SW 1271 (cell line): Measurements from ENCODE around the gene SPAG6.
A peak's percentile ranks its signal among the peaks of the same experiment; 100 is the strongest.
"Not testable (repeated sequence)": the region's sequence is repeated elsewhere in the genome, so short reads cannot be mapped to it uniquely, and the experiment has no call there.

Source experiments
- DNase-seq, 2 experiments: peaks; one replicate each; lab custom pipeline; 2025; lab: John Stamatoyannopoulos, UW

Gene SPAG6

DNA sequence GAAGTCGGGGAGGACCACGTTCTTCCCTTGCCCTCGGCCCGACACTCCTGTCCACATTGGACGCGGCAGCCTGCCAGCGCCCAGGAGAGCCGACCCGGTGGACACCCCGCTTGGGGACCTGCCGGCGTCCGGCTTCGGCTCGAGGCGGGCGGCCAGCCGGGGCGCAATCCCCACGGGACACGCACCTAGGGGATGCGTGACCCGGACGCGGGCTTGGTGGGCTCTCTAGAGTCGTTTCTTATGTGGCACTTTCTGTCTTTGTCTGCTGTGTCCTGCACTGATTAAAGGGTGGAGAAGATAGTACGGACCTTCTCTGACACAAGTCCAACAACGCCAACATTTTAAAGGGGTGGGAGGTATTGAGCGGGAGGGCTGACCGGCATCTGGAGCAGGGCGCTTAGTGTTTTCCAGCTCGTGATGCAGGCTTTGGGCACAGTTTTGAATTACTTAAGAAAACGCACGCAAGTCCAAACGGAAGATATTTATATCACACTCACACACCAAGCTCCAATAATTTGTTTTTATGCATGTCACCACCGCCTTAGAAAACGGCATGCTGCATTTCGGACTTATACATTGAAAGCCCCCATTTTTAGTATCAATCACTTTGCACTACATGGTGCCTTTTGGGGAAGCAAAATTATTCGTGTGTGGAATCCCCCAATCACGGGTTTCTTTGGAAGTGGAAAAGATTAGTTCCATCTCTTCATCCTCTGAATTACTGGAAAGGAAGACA is 3.9 kb upstream of the SPAG6 start:
- peak in 1 of 2 experiments; percentile 19 for DNase-seq

DNA sequence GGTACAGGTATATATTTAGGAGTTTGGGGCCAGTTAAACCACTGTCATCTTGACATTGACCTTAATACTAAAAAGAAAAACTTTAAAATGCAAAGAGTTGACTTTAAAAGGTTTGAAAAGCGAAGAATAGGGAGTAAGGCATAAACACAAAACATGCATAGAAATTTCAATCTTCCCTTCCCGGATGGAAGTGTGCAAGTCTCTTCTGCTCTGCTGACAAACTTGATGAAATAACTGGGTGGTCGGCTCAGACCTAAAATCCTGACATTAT is 3.4 kb upstream of the SPAG6 start:
- no peak for DNase-seq

DNA sequence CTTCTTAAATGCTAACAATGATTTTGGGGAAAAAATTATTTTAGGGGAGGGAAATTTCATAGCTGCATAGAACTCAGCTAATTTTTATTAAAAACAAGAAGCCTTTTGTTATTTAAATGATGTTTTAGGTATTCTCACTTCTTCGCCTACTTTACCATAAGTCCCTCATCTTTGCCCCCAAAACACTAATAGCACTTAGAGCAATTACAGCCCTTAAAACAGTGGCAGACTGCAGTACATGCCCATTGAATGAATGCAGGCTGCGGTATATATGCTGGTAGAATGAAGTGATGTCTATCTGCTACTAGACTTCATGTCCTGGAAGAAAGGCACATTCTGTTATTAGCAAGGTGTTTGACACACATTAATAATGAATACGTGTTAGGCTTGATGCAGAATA is 2.9 kb upstream of the SPAG6 start:
- no peak for DNase-seq

DNA sequence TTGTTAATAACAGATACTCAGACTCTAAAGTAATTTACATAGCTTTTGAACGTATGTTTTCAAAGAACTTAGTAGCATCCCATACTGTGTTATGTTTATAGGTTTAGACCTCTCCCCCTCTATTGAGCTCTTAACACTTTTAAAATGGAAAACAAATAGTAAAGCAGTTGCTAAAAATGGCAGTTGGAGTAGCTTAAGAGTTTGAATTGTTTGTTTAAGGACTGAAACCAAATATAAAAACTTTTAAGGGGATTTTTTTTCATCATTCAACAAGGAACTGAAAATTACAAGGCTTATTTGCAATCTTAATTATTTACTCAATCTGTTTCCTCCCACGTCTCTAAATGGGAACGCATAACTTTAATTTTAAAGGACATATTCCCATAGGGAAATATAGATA is 1.6 kb upstream of the SPAG6 start:
- DNase-seq, result no peak

DNA sequence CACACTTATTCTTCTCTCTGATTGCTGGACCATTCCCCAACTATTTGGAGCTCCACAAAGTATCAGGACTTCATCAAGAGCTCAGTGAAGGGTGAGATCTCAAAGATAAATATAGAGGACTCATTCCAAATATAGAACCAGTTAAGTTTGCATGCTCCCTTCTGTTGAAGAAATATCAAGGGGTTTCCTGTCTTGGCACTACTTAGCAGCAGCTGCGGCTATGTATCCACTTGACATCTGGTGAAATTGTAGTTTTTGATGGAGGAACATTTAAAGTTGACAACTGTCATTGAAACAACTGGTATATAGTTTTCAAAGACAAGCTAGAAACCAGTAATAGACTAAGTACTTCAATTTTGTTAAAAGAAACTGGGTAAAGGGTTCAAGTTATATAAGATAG is 1.0 kb upstream of the SPAG6 start:
- DNase-seq, result no peak

DNA sequence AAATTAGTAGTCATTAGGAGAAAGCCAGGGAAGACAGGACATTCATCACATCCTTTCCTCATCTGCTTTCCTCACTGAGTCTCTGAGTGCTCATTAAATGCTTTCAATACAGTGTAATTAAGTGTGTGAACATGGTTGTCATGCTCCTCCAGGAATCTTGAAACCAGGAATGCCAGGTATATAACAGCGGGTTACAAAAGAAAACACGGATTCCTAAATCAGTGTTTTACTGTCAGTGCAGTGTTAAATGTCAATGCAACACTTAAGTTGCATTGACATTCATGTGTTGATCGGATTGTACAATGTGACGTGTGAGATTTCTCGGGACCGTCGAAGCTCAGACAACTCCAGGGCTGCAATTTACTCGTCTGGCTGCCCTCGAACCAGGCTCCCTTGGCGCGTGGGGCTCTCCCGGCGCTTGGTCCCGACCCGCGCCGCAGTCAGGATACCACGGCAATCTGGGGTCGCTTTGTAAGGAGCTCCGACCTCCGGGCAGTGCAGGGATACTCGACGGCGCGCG is 455 bp upstream of the SPAG6 start:
- DNase-seq, result no peak

DNA sequence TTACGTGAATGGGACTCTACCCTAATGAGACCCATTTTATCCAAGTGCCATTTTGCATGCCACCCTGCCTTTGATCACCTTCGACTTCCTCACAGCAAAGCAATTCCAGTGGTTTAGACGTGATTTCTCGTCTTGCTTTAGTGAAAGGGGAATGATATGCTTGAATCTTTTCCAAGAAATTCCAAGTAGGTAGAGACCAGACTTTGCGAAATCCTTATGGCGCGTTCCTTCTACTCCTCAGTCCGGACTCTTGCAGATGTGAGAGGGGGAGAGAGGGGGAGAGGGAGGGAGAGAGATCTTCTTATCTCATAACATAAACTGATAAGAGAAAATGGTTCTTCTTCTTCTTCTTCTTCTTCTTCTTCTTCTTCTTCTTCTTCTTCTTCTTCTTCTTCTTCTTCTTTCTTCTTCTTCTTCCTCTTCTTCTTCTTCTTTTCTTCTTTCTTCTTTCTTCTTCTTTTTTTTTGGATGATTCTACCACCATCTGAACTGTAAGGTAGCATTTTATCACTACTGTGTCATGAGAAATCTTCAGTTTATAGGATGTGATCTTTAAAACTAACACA is 883 bp downstream of the SPAG6 start:
- DNase-seq, result no peak

DNA sequence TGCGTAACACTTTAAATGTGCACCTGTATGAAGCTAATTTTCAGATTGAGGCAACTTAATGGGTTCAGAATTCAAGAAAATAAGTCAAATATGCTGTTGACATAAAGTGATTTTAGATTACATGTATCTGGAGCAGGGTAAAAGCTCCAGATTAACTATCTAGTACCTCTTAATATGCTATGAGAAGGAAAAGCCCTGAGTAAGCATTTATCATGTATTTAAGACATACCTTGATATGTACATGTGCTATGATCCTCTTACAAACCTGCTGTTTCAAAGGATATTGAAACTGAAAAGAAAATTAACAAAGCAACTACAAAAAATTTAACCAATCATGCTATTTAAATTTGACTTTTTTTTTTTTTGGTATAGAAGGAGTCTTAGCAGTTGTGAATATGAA is 4.5 kb downstream of the SPAG6 start:
- no peak for DNase-seq

DNA sequence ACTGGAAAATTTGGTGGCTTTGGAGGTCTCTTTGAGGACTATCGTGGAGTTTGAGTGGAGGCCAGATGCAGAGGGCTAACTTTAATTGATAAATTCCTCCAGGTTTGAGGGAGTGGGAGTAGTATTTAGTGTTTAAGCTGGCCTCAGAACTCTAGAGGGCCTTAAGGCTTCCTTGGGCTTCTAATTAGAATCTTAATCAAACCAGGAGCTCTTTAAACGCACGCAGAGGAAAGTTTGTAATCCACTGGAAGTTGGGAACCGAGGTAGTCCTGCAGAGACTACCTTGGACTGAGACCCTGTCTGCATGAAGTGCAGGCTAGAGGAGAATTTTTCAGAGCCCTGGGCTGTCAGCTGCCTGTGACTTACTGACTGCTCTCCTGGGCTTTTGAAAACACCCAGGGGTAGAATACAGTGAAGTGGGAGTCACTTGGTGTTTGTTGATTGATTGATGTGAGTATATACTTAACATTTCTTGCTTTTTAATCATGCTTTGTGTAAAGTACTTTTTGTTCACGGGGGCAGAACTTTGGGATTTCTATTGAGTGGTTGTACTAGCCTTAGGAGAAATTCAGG is 5.9 kb downstream of the SPAG6 start:
- no peak for DNase-seq

DNA sequence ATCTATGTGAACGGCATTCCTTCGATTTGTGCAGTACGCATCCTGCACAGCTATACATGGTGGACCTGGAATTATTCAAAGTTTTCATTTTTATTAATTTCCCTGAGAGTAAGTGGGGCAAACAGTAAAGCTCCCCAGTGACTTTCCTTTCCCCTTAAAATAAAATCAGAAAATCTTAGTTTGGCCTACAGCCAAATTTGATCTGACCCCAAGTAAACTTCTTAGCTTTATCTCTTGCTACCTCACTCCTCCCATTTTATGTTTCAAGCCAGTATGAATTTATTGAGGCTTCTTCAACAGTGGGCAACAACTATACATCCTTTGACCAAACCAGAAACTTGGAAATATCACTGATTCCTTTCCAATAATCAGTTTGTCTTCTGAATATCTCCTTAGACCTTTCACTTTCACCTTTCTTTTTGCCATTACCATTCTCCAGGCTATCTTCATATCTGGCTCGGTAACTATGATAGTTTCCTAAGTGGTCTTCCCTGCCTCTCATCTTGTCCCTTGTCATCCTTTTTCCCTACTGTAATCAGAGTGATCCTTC is 11.1 kb downstream of the SPAG6 start:
- no peak for DNase-seq

DNA sequence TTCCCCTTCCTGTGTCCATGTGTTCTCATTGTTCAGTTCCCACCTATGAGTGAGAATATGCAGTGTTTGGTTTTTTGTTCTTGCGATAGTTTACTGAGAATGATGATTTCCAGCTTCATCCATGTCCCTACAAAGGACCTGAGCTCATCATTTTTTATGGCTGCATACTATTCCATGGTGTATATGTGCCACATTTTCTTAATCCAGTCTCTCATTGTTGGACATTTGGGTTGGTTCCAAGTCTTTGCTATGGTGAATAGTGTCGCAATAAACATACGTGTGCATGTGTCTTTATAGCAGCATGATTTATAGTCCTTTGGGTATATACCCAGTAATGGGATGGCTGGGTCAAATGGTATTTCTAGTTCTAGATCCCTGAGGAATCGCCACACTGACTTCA is 12.5 kb downstream of the SPAG6 start:
- not testable (repeated sequence) for DNase-seq

DNA sequence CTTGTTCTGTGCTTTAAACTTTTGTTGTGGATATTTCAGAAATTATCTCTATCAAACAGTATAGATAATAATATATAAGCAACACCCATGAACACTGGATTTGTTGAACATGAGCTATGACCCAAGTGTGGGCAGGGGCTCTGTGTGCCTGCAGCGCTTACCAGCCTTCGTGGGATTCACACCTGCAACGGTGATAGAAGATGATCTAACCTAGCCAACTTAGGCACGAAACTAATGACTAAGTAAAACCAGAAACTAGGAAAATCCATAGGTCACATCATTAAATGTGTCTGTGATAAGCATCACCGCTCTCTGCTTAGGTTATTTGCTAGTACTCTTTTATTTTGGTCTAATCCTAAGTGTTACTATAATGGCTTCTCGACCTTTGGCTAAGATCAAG is 18.0 kb downstream of the SPAG6 start:
- no peak for DNase-seq

DNA sequence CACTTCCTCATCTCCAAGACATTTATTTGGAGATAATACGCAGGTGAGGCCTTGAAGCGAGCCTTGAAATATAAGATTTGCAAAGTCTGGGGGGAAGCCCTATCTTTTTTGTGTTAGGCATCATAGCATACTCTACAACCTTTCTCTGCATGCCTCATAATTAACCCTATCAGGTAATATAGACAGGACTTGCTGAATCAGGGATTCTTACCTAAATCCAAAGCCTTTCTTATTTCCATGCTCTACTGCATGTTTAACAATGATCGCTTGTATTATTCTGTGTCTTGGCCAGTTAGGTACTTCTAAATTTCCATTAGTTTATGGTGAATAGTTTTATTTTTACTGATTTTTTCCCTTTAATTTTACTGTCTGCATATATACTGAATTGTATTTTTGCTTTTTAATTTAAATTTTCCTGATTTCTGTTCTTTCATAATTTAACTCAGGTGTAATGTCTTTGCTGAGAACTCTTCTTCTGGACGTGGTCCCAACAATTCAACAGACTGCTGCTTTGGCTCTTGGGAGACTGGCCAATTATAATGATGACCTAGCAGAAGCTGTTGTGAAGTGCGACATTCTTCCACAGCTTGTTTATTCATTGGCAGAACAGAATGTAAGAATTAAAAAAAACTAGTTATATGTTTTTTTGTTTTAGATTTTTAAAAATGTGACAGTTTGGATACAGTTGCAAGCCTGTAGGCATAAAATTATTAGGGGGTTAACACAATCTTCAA is 19.3 kb downstream of the SPAG6 start:
- DNase-seq, result no peak

DNA sequence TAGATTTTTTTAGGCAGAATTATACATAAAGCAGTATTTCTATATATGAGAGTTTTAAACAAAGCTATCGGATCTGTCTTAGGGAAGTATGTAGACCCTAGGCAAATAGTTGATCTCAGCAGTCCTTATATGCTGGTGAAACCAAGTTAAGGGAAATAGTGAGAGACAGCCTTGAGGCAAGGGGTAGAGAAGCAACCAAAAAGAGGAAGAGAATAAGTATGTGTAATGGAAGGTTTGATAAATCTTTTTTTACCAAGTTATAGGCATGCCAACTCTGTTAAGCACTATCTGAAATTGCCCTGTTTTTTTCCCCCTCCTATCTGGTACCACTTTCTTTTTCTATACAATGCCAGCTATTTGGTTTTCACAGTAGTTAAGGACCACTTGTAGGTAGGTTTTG is 19.9 kb downstream of the SPAG6 start:
- no peak for DNase-seq

DNA sequence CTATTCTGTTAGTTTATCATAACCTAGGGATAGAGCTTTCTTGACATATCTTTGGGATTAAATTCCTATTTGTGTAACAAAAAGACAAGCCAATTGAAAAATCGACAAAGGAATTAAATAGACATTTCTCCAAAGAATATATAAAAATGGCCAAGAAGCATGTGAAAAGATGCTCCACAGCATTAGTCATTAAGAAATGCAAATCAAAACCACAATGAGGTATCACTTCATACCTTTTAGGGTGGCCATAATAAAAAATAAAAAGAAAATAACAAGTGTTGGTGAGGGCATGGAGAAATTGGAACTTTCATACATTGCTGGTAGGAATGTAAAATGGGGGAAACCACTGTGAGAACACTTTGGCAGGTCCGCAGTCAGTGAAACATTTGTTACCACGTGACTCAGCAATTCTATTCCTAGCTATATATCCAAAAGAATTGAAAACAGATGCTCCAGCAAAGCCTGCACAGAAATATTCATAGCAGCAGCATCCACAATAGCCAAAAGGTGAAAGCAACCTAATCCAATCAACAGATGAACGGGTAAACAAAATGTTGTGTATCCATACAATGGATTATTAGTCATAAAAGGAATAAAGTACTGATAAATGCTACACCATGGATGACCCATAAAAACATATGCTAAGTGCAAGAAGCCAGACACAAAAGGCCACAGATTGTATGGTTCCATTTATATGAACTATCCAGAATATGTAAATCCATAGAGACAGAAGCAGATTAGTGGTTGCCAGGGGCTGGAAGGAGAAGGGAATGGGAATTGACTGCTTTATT is 20.5 kb downstream of the SPAG6 start:
- no peak for DNase-seq

DNA sequence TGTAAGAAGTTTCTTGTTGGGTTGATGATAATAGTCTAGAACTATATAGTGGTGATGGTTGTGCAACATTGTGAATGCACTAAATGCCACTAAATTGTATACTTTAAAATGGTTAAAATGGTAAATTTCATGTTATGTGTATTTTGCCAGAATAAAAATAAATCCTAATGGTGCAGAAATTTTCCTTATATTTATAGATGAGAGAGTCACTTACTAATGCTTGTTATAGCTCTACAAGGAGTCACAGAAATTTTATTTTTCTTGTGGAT is 21.1 kb downstream of the SPAG6 start:
- DNase-seq, result no peak

DNA sequence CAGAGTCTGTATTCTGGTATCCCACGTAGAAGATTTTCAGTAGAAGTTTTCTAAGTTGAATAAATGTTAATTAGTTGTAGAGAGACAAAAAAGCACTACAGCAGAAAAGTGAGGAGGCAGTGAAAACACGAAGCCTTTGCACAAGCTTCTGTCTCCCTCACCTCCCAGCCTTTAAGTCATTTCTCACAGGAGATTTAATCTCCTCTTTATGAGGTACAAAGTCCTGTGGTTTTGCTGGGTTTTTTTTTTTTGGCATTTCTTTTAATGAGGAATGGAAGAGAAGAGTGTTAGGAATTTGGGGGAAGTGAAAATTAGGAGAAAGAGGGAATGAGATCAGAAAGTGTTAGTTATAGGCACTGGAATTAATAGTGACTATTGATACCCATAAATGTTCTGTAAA is 21.5 kb downstream of the SPAG6 start:
- DNase-seq, result no peak

DNA sequence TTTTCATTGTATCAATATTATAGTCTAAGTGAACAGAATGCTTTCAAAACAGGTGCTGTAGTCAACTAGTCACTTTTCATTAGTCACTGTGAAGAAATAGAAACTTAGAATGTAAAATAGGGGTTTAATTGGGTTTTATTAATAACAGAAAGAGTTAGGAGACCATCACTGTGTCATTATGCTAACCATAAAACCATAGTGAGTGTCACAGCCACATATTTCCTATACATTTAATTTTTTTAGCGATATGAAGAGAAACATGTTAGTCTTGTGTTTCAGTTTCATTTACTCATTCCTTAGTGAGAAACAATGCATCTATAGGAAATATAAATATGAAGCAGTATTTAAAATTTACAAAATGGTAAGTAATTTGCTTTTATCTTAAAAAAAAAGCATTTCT is 22.2 kb downstream of the SPAG6 start:
- DNase-seq, result no peak

DNA sequence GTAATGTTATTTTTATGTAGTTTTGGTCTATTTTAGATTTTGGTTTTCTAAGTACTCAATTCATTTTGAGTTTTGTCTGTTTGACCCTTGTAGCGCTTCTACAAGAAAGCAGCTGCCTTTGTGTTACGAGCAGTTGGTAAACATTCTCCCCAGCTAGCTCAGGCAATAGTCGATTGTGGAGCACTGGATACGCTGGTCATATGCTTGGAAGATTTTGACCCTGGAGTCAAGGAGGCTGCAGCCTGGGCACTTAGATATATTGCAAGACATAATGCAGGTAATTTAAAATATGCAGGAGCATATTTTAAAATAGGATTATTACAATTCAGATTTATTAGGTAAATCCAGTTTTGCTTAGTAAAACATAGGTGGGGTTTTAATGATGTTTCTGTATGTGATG is 23.1 kb downstream of the SPAG6 start:
- no peak for DNase-seq

DNA sequence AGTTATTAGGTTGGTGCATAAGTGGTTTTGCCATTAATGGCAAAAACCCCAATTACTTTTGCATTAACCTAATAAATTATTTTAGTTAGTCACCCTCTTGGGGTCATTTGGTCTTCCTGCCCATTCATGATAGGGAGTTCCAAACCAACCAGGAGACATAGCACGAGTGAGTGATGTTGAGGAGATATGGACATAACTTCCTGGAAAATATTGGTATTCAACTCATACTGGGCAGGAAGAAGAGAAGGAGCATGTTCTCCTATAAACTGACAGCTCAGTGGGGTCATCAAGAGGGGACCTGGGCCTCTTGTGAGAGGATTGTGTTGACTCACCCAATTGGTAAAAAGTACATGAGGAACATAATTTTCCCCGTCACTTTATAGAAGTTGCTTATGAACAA is 23.7 kb downstream of the SPAG6 start:
- DNase-seq, result no peak

DNA sequence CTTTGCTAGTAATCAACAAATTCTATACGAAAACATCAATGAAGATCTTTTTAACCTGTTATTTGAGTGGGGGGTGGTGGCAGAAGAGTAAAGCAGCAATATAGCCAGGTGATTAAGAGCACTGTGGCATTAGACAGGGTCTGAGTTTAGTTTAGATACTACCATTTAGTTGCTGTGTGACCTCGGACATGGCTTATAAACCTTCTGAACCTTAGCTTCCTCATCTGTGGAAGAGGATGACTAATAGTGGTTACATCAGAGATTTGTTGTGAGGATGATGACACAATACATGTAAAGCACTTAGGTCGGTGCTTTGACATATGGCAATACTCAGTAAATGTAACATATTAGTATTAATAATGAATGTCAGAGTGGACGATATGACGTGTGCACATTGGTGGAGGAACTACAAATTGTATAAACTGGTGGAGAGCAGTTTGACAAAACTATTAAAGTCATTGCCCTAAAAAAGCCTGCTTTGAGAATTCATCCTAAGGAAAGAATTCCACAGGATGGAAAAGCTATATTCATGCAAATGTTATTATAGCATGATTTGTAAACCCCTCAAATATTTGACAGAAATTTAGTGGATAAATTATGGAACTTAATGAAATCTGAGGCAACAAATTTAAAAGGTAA is 24.3 kb downstream of the SPAG6 start:
- no peak for DNase-seq

DNA sequence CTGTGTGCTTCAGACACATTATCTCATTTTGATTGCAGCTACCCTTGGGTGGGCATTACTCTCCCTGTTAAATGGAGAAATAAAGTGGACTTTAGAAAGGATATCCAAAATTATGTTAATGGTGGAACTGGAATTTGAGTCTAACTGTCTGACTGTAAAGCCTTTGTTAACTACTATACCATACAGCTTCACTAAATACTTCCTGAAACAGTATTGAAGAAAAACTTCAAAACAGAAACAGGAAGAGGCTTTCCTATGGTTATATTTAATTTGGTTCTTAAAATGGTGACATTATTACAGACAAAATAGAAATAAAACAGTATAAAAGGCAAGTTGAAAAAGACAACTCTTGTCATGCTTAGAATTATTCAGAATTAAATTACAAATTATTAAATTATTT is 25.0 kb downstream of the SPAG6 start:
- DNase-seq, result no peak
